ENCODE measurements around the gene CACNG8. TPM values are rescaled to one million over a fixed set of nuclear protein-coding genes. Genes with fewer than 3 reads are reported as not detected.
"Not testable (repeated sequence)": the region's sequence is repeated elsewhere in the genome, so short reads cannot be mapped to it uniquely, and the experiment has no call there.

Gene CACNG8
- 0.42 and 1.4 TPM in 2 replicates for total RNA-seq

DNA sequence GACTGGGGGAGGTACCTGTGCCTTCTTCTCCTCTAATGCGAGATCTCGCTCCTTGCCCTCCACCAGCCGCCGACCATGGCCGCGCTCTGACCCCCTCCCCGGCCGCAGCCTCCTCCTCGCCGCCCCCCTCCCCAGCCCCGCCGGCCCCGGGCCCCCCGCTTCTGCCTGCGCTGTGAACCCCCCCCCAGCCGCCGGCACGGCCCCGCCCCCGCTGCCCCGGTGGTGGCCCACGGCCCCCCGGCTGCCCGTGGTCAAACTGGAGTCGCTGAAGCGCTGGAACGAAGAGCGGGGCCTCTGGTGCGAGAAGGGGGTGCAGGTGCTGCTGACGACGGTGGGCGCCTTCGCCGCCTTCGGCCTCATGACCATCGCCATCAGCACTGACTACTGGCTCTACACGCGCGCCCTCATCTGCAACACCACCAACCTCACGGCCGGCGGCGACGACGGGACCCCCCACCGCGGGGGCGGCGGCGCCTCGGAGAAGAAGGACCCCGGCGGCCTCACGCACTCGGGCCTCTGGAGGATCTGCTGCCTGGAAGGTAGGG is at the start of gene CACNG8:
CACNG8 (plus strand) TSS at position 51 of the 545 bp plus-strand sequence.
- no peak for DNase-seq (ENCODE audit: low read depth, low spot score)

DNA sequence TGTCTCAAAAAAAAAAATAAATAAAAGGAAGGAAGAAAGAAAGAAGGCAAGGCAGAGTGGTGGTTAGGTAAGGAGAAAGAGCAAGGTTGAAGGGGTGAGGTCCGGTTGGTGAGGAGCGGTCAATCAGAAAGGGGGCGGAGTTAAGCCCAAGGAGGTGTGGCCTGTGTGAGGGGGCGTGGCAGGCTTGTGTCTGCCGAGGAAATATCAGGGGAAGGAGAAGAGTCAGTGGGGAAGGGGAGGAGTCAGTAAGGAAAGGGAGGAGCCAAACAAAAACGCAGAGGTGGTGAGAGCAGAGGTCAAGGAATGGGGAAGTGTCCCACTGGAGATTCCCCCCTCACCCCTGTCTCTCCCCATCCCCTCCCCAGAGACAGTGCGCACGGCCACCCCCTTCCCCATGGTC is 47.7 kb upstream of the CACNG8 start:
- DNase-seq (ENCODE audit: low read depth, low spot score), result no peak

DNA sequence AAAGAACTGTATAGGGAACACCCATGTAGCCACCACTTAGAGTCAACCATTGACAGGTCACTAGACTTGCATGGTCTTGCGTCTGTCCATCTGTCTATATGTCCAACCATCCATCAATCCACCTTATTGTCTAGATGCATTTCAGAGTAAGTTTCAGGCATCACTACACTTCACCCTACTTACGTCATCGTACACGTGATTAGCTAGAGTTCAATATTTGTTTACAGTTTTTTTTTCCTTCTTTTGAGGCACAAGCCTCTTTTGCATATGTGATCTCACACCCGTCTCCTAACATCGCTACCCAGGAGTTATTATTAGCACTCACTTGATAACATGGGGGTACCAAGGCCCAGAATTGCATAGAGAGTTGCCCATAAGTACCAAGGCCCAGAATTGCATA is 46.7 kb upstream of the CACNG8 start:
- no peak for DNase-seq (ENCODE audit: low read depth, low spot score)

DNA sequence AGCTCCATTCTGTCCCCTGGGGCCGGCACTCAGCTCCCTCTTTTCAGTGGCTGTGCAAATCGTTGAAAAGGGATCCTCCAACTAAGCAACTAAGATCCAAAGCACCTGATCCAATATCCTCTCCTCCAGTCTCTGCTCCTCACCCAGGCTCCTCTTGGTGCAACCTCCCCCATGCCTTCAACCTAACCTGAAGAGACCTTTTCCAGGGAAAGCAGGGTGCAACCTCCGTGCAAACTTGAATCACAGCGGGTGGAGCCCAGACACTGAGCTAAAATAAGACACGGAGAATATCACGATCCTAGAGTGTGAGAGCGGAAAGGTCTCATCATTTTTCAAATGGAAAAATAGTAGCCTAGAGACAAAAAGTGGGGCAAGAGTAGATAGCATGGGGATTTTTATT is 45.4 kb upstream of the CACNG8 start:
- no peak for DNase-seq (ENCODE audit: low read depth, low spot score)

DNA sequence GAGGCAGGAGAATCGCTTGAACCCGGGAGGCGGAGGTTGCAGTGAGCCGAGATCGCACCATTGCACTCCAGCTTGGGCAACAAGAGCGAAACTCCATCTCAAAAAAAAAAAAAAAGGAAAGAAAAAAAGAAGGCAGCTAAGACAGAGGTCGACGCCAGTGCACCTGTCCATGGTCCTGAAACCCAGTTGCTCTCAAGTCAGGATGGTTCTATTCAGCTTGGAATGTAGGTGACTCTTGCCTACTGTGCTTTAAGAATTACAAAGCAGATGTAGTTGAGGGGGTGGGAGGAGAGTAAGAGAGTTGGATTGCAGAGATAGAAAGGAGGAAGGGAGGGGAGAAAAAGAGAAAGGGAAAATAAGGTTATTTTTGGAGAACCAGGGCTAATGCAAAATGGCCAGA is 35.0 kb upstream of the CACNG8 start:
- peak; percentile 15 for DNase-seq (ENCODE audit: low read depth, low spot score)

DNA sequence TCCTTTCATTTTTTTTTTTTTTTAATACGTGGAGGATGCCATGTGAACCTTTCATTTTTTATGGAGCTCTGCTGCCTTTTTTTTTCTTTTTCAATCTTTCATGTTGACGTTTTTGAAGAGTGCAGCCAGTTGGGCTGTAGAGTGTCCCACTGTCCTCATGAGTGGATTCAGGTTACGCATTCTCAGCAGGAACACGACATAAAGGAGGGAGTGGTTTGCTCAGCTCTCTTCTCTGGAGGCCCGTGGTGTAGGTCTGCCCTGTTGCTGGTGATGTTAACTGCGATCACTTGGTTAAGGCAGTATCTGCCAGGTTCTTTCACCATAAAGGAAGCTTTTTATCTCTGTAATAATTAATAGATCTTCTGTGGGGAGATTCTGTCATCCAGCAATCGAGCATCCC is 26.7 kb upstream of the CACNG8 start:
- no peak for DNase-seq (ENCODE audit: low read depth, low spot score)

DNA sequence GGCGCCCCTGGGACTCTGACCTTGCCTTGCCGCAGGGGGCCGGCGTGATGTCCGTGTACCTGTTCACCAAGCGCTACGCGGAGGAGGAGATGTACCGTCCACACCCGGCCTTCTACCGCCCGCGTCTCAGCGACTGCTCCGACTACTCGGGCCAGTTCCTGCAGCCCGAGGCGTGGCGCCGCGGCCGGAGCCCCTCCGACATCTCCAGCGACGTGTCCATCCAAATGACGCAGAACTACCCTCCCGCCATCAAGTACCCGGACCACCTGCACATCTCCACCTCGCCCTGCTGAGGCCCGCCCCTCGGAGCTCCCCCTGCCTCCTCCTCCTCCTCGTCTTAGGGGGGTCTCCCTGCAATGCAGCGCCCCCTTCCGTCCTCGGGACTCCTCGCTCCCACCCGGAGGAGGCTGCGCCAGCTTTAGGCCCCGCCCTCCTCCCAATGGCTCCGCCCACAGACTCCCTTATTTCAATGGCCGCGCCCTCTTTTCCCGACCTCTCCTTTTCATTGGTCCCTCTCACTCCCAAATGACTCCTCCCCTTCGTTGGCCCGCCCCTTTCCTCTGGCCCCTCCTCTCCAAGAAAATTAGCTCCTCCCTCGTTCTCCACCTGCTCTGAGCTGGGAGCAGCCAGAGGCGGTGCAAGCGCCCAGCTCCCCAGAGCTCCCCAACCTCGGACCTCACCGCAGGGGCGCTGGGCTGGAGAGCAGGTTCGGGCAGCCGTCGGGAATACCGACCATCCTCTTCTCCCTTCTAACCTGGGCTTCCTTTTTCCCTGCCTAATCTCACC is 20.5 kb upstream of the CACNG8 start:
- DNase-seq (ENCODE audit: low read depth, low spot score), result no peak

DNA sequence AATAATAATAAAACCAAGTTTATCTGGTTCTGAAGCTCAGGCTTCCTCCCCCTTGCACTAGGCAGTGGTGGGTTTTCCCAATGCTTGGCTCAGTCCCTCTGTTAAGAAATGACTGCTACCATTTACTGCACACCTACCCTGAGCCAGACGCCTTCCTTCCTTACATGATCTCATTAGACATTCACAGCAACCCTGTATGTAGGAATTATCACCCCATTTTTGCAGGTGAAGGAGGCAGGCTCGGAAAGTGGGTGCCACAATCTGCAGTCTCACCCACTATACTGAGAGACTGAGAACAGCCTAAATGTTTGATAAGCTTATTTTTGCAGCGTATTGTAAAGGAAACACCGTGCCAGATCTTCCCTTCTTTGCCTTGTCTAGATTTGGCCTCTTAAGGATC is 18.3 kb upstream of the CACNG8 start:
- no peak for DNase-seq (ENCODE audit: low read depth, low spot score)

DNA sequence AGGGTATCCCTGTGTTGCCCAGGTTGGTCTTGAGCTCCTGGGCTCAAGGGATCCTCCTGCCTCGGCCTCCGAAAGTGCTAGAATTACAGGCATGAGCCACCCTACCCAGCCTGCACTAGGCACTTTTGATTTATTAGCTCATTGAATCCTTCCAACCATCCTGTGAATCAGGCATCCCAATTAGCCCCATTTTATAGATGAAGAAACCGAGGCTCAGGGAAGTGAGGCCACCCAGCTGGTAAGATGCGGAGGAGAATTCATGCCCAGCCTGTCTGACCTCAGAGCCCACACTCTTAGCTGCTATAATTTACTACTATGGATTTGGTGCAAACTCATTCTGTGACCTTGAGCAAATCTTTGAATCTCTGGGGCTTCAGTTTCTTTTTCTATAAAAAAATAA is 17.8 kb upstream of the CACNG8 start:
- no peak for DNase-seq (ENCODE audit: low read depth, low spot score)

DNA sequence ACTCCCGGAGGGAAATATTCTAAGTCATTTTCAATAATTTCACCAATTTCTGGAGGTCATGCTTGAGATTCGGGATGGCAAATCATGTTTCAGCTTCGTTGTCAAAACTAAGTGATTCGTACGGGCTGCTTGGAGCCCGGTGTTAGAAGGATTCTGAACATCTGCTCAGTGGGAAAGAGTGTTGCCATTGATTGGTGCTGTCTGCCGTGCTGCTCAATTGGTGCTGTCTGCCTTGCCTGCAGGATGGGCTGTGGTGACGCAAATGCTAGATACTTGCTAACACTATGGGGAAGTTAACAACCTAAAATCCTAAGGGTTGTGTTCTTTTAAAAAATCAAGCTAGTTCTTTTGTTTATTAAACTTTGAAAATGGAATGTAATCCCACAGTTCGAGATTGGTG is 17.3 kb upstream of the CACNG8 start:
- no peak for DNase-seq (ENCODE audit: low read depth, low spot score)

DNA sequence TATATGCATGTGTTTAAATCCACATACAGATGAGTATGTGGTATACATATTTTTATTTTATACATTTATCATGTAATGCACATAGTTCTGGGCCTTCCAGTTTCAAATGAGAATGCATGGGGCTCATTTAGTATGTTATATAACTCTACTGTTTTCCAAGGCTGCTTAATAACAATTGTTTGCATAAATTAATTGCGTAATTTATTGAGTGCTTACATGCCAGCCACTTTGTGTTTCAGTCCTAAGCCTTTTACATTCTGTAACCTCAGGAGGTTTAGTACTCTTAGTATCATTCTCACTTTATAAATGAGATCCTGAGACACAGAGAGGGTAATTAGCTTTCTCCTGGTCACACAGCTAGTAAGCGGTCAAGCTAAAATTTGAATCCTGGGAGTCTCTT is 16.7 kb upstream of the CACNG8 start:
- no peak for DNase-seq (ENCODE audit: low read depth, low spot score)

DNA sequence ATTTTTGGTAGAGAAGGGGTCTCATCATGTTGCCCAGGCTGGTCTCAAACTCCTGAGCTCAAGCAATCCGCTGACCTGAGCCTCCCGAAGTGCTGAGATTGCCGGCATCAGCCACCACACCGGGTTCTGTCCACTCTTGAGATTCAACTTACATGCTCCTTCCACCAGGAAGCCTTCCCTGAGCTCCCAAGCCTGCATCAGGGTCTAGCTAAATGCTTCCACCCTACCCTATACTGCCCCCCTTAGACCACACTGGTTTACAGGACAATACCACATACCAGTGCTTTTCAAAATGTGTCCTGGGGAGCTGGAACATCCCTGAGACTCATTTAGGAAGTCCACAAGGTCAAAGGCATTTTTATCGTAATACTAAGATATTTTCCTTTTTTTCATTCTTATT is 15.1 kb upstream of the CACNG8 start:
- DNase-seq (ENCODE audit: low read depth, low spot score), result no peak

DNA sequence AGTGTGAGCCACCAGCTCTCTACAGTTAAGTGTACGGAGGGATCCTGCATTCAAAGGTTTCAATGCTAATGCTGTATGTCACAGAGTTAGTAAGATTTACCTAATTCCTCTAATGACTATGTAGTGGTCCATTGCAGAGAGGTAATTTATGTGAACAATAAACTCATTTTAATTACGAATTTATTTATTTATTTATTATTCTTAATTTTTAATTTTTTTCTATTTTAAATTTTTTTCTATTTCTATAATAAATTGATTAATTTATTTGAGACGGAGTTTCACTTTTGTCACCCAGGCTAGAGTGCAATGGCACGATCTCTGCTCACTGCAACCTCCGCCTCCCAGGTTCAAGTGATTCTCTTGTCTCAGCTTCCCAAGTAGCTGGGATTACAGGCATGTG is 14.1 kb upstream of the CACNG8 start:
- DNase-seq (ENCODE audit: low read depth, low spot score), result not testable (repeated sequence)

DNA sequence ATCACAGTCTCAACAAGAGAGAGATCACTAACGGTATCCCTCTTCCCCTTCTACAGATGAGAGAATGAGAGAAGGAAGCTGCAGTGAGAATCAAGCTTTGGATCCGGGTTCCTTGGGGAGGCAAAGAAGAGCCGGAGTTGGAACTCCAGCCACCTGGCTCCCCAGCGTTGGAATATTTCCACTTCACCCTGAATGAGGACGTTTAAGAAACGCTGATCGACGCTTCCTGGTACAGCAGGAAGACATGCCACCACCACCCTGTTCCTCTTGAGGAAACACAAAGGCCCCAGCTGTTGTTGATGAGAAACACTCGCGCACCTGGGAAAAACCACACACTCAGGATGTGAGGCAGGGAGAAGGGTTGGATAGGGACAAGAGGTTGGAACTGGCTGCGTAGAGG is 11.3 kb upstream of the CACNG8 start:
- DNase-seq (ENCODE audit: low read depth, low spot score), result no peak

DNA sequence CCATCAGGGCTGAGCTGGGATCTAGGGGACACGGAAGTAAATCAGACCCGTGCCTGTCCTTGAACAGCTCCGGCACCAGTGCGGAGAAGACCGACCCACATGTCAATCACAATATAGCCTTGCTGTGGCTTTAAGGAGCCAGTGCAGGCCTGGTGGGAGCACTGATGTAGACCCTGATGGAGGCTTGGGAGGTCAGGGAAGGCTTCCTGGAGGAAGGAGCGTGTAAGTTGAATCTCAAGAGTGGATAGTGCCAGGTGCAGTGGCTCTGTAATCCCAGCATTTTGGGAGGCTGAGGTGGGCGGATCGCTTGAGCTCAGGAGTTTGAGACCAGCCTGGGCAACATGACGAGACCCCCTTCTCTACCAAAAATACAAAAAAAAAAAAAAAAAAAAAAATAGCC is 10.8 kb upstream of the CACNG8 start:
- no peak for DNase-seq (ENCODE audit: low read depth, low spot score)

DNA sequence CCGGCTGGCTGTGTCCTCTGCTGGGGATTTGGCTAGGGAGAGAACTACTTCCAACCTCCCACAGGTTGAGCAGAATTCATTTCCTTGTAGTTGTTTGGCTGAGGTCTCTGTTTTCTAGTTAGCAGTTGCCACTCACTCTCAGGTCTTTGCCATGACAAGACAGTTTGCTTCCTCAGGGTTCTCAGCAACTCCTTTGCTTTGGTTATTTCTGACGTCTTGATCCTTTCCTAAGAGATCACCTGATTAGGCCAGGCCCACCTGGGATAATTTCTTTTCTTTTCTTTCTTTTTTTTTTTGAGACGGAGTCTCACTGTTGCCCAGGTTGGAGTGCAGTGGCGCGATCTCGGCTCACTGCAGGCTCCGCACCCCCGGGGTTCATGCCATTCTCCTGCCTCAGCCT is 9.4 kb upstream of the CACNG8 start:
- DNase-seq (ENCODE audit: low read depth, low spot score), result no peak

DNA sequence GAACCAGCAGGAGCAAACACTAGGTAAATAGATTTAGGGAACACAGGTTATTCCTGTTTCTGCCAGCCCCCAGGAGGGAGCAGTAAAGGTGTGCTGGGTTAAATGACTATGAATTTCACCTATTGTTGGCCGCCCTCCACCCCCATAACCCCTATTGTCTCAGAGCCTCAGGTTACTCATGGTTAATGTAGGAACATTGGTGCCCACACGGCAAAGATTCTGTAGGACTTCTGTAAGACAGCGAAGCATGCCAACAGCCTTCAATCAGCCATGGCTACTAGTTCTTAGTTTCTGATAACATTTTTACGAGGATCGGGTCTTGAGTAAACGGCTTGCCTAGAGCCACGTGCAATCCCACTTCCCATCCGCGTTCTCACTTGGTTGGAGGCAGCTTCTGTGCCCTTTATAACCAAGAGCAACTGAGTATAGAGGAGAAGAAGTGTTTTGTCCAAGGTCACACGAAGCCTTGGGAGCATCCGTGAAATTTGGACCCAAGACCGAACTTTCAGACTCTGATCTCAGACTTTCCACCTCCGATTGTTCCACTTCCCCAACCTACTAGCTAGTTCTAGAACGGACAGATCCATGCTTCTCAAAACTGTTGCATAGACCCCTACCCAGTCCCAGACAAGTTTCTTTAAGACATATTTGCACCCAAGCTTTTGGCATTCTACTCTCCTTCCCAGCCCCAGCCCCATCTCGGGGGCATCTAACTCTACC is 5.1 kb upstream of the CACNG8 start:
- DNase-seq (ENCODE audit: low read depth, low spot score), result no peak

DNA sequence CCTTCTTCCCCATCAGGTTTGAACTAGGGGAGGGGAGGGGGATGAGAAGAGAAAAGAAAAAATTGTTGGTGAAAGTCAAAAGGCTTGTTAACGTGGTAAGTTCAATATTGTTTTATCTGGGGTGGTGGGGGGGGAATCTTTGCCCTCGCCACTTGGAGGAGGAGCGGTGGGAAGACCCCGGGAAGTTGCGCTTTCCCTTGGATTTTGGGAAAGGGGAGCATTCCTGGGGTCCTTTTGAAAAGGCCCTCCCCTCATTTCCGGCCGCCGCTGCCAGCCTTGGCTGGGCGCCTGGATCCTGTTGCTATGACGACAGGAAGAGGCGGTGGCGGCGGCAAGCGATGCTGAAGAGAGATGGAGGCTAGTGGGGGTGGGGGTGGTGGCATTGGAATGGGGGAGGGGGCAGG is 4.6 kb upstream of the CACNG8 start:
- no peak for DNase-seq (ENCODE audit: low read depth, low spot score)

DNA sequence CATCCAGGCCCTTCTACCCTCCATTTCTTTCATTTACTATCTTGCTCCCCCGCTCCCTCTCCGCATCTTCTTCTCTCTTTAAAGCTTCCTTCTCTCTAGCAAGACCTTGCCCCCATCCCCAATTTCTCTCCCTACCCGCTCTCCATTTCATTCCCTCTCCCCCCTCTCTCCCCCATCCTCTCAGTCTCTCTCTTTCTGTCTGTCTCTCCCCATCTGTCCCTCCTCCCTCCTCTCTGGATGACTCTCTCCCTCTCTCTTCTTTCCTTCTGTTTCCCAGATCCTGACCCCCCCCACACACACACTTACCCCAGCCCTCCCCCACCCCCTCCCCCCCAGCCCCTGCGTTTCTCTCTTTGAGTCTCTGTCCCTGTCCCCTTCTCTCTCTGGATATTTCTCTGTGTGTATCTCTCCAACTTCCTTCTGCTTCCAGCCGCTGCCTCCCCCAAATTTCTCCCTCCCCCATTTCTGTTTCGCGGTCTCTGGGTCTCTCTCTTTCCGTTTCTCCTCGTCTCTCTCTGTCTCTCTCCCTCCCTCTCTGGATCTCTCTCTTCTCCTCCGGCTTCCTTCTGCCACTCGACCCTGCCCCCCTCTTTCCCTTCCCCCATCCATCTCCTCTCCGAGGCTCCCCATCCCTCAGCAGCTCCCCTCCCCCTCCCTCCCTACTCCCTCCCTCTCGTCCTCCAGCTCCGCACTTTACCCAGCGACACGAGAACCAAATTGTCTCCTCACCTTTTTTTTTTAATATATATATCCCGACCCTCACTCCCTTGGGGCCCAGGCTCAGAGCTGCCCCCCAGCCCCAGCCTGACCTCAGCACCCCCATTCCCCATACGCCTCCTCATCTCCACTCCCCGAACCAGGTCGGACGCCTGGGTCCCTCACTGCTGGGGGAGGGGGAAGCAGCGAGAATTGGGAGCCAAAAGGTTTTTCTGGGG is 3.6 kb upstream of the CACNG8 start:
- no peak for DNase-seq (ENCODE audit: low read depth, low spot score)

DNA sequence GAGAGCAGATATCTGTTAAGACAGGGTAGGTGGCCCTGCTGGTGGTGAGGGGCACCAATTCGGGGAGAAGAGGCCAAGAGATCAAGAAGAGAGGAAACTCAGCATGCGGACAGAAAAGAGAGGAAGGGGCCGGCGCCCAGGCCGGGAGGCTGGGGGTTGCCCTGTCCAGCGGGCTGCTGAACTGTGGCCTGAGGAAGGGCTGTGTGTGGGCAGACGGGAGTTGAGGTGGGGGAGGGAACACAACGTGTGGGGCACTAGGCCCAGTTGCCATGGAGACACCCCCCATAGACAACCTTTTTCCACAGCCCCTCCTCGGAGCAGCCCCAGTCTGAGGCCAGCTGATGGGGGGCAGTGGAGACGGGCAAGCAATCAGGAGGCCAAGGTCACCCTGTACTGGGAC is 2.5 kb upstream of the CACNG8 start:
- no peak for DNase-seq (ENCODE audit: low read depth, low spot score)

DNA sequence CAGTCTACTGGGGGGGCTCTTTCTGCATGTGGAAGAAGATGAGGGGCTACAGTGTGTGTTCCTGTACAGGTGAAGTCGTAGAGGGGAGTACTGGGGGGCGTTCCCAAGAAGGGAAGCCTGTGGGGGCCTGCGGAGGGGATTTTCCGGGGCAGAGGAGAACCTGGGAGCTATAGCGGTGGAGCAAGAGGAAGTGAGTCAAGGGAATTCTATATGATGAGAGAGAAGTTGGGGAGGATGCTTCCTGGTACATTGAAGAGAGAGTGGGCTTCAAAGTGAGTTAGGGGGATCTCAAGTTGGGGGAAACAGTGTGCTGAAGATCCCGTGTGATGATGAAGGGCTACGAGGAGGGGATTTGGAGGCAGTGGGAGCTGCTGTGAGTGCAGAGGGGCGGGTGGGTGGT is 1.9 kb upstream of the CACNG8 start:
- no peak for DNase-seq (ENCODE audit: low read depth, low spot score)
